Activated CD4-positive, CD25-positive, alpha-beta regulatory T cell treated with anti-CD3 and anti-CD28 coated beads, Interleukin-2, amount 50 U/mL, for 16 hours (primary cell): ENCODE measurements around the gene NOPCHAP1.
"Not testable (repeated sequence)": the region's sequence is repeated elsewhere in the genome, so short reads cannot be mapped to it uniquely, and the experiment has no call there.

Source experiments
- DNase-seq: peaks from one replicate; pipeline ENCODE4 v3.0.0-alpha.2; 2020; ENCODE audit warnings: low read depth, low spot score

The NOPCHAP1 gene

GRCh38 chr12:104986022-104986941 is at the start of gene NOPCHAP1:
Gene NOPCHAP1, plus strand, starts transcription at chr12:104986316. Its CDS starts 37 bp downstream, at chr12:104986353.
- DNase-seq = peak; percentile 74

GRCh38 chr12:104938371-104938770 is 47.7 kb upstream of the NOPCHAP1 start:
- DNase-seq = no peak

- no peak for DNase-seq
These were observed 47.0 kb upstream of the NOPCHAP1 start for GRCh38 chr12:104939089-104939488.

GRCh38 chr12:104941454-104941853 is 44.7 kb upstream of the NOPCHAP1 start:
- no peak for DNase-seq

GRCh38 chr12:104942075-104942474 is 44.0 kb upstream of the NOPCHAP1 start:
- DNase-seq = no peak

- DNase-seq = not testable (repeated sequence)
These were observed 42.7 kb upstream of the NOPCHAP1 start for GRCh38 chr12:104943401-104943800.

- no peak for DNase-seq
These were observed 41.9 kb upstream of the NOPCHAP1 start for GRCh38 chr12:104944252-104944651.

GRCh38 chr12:104948716-104949115 is 37.4 kb upstream of the NOPCHAP1 start:
- DNase-seq = not testable (repeated sequence)

- no peak for DNase-seq
These were observed 34.2 kb upstream of the NOPCHAP1 start for GRCh38 chr12:104951759-104952509.

- DNase-seq = no peak
These were observed 33.3 kb upstream of the NOPCHAP1 start for GRCh38 chr12:104952816-104953215.

- DNase-seq = no peak
These were observed 32.8 kb upstream of the NOPCHAP1 start for GRCh38 chr12:104953323-104953722.

- no peak for DNase-seq
These were observed 30.4 kb upstream of the NOPCHAP1 start for GRCh38 chr12:104955703-104956102.

GRCh38 chr12:104956870-104957718 is 29.0 kb upstream of the NOPCHAP1 start:
- no peak for DNase-seq

GRCh38 chr12:104957719-104958000 is 28.5 kb upstream of the NOPCHAP1 start:
- DNase-seq = no peak

- peak; percentile 57 for DNase-seq
These were observed 27.9 kb upstream of the NOPCHAP1 start, which contains the start of gene SLC41A2 for GRCh38 chr12:104958001-104958804. Gene SLC41A2, minus strand, starts transcription at chr12:104958290. Its CDS starts 29,763 bp downstream, at chr12:104928527.

GRCh38 chr12:104958805-104959334 is 27.2 kb upstream of the NOPCHAP1 start:
- no peak for DNase-seq

GRCh38 chr12:104959335-104959841 is 26.7 kb upstream of the NOPCHAP1 start:
- no peak for DNase-seq

- DNase-seq = no peak
These were observed 25.7 kb upstream of the NOPCHAP1 start for GRCh38 chr12:104960464-104960863.

- DNase-seq = no peak
These were observed 22.4 kb upstream of the NOPCHAP1 start for GRCh38 chr12:104963757-104964156.

GRCh38 chr12:104964167-104964855 is 21.8 kb upstream of the NOPCHAP1 start:
- no peak for DNase-seq
